Measurements from ENCODE around the gene DHRS9.
"Not testable (repeated sequence)": the region's sequence is repeated elsewhere in the genome, so short reads cannot be mapped to it uniquely, and the experiment has no call there.

DHRS9 gene

GRCh38 chr2:169105476-169105875, 36.1 kb downstream of the DHRS9 start:
- peak; percentile 29 for DNase-seq

- DNase-seq: no peak
Observed at GRCh38 chr2:169106134-169106533, 36.8 kb downstream of the DHRS9 start.

GRCh38 chr2:169106563-169107545, 37.5 kb downstream of the DHRS9 start:
- peak; percentile 74 for DNase-seq

- peak; percentile 60 for DNase-seq
Observed at GRCh38 chr2:169107645-169108044, 38.3 kb downstream of the DHRS9 start.

GRCh38 chr2:169108099-169108884, 38.9 kb downstream of the DHRS9 start:
- peak; percentile 64 for DNase-seq

- DNase-seq: no peak
Observed at GRCh38 chr2:169109502-169110409, 40.4 kb downstream of the DHRS9 start.

GRCh38 chr2:169110419-169110818, 41.1 kb downstream of the DHRS9 start:
- DNase-seq: no peak

GRCh38 chr2:169110916-169111315, 41.6 kb downstream of the DHRS9 start:
- DNase-seq: no peak

GRCh38 chr2:169112841-169113240, 43.5 kb downstream of the DHRS9 start:
- DNase-seq: no peak

- DNase-seq: no peak
Observed at GRCh38 chr2:169114056-169114455, 44.7 kb downstream of the DHRS9 start.

- no peak for DNase-seq
Observed at GRCh38 chr2:169116327-169116726, 47.0 kb downstream of the DHRS9 start.

- no peak for DNase-seq
Observed at GRCh38 chr2:169116993-169117392, 47.6 kb downstream of the DHRS9 start.

- DNase-seq: no peak
Observed at GRCh38 chr2:169118060-169118459, 48.7 kb downstream of the DHRS9 start.

GRCh38 chr2:169119123-169119760, 49.9 kb downstream of the DHRS9 start:
- DNase-seq: no peak

GRCh38 chr2:169119851-169120250, 50.5 kb downstream of the DHRS9 start:
- no peak for DNase-seq

GRCh38 chr2:169129703-169130243, 60.4 kb downstream of the DHRS9 start:
- no peak for DNase-seq

- peak; percentile 14 for DNase-seq
Observed at GRCh38 chr2:169131587-169132512, 62.5 kb downstream of the DHRS9 start.

- DNase-seq: not testable (repeated sequence)
Observed at GRCh38 chr2:169134272-169134671, 64.9 kb downstream of the DHRS9 start.

- not testable (repeated sequence) for DNase-seq
Observed at GRCh38 chr2:169136428-169136827, 67.1 kb downstream of the DHRS9 start.

- no peak for DNase-seq
Observed at GRCh38 chr2:169136885-169137534, 67.6 kb downstream of the DHRS9 start.

Data from GF-D8 (cell line).